ENCODE data around the gene PI4K2A.
"Not testable (repeated sequence)": the region's sequence is repeated elsewhere in the genome, so short reads cannot be mapped to it uniquely, and the experiment has no call there.

DNA sequence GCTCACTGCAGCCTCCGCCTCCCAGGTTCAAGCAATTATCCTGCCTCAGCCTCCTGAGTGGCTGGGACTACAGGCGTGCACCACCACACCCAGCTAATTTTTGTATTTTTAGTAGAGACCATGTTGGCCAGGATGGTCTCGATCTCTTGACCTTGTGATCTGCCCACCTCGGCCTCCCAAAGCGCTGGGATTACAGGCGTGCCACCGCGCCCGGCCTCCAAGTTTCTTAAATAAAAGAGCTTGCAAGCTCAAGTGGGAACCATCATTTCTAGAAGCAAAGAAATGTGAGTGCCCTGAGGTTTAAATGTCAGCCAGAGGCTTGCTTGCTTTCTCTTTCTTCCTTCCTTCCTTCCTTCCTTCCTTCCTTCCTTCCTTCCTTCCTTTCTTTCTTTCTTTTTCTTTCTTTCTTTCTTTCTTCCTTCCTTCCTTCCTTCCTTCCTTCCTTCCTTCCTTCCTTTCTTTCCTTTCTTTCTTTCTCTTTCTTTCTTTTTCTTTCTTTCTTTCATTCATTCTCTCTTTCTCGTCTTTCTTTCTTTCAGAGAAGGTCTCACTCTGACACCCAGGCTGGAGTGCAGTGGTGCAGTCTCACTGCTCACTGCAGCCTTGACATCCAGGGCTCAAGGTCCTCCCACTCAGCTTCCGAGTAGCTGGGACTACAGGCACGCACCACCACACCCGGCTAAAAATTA is 2.1 kb downstream of the PI4K2A start:
- TF ChIP-seq, protein P1, sequence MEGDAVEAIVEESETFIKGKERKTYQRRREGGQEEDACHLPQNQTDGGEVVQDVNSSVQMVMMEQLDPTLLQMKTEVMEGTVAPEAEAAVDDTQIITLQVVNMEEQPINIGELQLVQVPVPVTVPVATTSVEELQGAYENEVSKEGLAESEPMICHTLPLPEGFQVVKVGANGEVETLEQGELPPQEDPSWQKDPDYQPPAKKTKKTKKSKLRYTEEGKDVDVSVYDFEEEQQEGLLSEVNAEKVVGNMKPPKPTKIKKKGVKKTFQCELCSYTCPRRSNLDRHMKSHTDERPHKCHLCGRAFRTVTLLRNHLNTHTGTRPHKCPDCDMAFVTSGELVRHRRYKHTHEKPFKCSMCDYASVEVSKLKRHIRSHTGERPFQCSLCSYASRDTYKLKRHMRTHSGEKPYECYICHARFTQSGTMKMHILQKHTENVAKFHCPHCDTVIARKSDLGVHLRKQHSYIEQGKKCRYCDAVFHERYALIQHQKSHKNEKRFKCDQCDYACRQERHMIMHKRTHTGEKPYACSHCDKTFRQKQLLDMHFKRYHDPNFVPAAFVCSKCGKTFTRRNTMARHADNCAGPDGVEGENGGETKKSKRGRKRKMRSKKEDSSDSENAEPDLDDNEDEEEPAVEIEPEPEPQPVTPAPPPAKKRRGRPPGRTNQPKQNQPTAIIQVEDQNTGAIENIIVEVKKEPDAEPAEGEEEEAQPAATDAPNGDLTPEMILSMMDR (IDR thresholded peaks at IDR 0.05) = not testable (repeated sequence)
- TF ChIP-seq POLR2A, POLR2AphosphoS5 (IDR thresholded peaks at IDR 0.05): not testable (repeated sequence)
